SK-N-SH (cell line): ENCODE measurements around the gene FAM9C. TPM values are rescaled to one million over a fixed set of nuclear protein-coding genes. Genes with fewer than 3 reads are reported as not detected.

ENCODE experiments used
- CTCF ChIA-PET: fragments of 300-600, 350-600 bp; formaldehyde crosslinking; extraction: SDS; loops from one replicate; lab custom pipeline; 2021; lab: Yijun Ruan, JAX
- POLR2A ChIA-PET: fragments of 350-600 bp; sonication (Branson Sonifier 250); formaldehyde crosslinking; extraction: SDS; loops from one replicate; lab custom pipeline; 2020; ENCODE audit warnings: antibody characterized with exemption, inconsistent platforms; lab: Yijun Ruan, JAX
- DNase-seq: peaks from one replicate; pipeline ENCODE4 v3.0.0; 2012
- H2AFZ ChIP-seq: fragments of 200-600 bp; sonication (generic); 2 replicates; pipeline ENCODE4 v1.8.1; 2016; ENCODE audit warnings: antibody characterized with exemption, mild to moderate bottlenecking, low read depth
- H3F3A ChIP-seq: fragments of 200-600 bp; sonication (generic); replicated peaks from 2 replicates; pipeline ENCODE3; 2016; ENCODE audit warnings: antibody characterized with exemption, mild to moderate bottlenecking; ENCODE audit not compliant: insufficient read depth
- H3K27ac ChIP-seq, 2 experiments: fragments of 200-500 bp in 1 of 2; fragments of 200-600 bp in 1 of 2; sonication (Bioruptor generic) in 1 of 2; sonication (generic), shearing (Covaris generic) in 1 of 2; 2 replicates each; pipeline versions ENCODE4 v1.5.1 to v1.6.1; 2014 to 2016; ENCODE audit warnings: low read depth in 2 of 2, inconsistent platforms in 1 of 2, low read length in 1 of 2, mild to moderate bottlenecking in 1 of 2, mixed read lengths in 1 of 2
- H3K27me3 ChIP-seq: fragments of 200-600 bp; sonication (generic), shearing (Covaris generic); 2 replicates; pipeline ENCODE4 v1.6.1; 2016; ENCODE audit warnings: mixed run types; ENCODE audit not compliant: insufficient read depth
- H3K36me3 ChIP-seq, 2 experiments: fragments of 200-500 bp in 1 of 2; fragments of 200-600 bp in 1 of 2; sonication (Bioruptor generic) in 1 of 2; sonication (generic) in 1 of 2; replicated peaks in 1 of 2; 2 replicates each; pipeline versions ENCODE3 to v1.5.1; 2014 to 2016; ENCODE audit warnings: low read length in 1 of 2, mild to moderate bottlenecking in 1 of 2; ENCODE audit not compliant: insufficient read depth in 2 of 2, control insufficient read depth in 1 of 2
- H3K4me1 ChIP-seq, 2 experiments: fragments of 200-500 bp in 1 of 2; fragments of 200-600 bp in 1 of 2; sonication (Bioruptor generic) in 1 of 2; sonication (generic), shearing (Covaris generic) in 1 of 2; 2 replicates each; pipeline versions ENCODE4 v1.5.1 to v1.6.1; 2014 to 2016; ENCODE audit warnings: low read depth in 1 of 2, low read length in 1 of 2, mixed run types in 1 of 2; ENCODE audit not compliant: insufficient read depth in 2 of 2, control insufficient read depth in 1 of 2
- H3K4me2 ChIP-seq: fragments of 200-600 bp; sonication (generic), shearing (Covaris generic); 2 replicates; pipeline ENCODE4 v1.6.1; 2017; ENCODE audit warnings: mixed run types
- H3K4me3 ChIP-seq, 2 experiments: fragments of 200-500 bp in 1 of 2; fragments of 200-600 bp in 1 of 2; sonication (Bioruptor generic) in 1 of 2; sonication (generic), shearing (Covaris generic) in 1 of 2; 2 replicates each; pipeline versions ENCODE4 v1.5.1 to v1.8.1; 2014 to 2016; ENCODE audit warnings: low read depth in 2 of 2, inconsistent platforms in 1 of 2, low read length in 1 of 2, mild to moderate bottlenecking in 1 of 2, mixed read lengths in 1 of 2, moderate library complexity in 1 of 2
- H3K79me2 ChIP-seq: fragments of 200-600 bp; sonication (generic); 2 replicates; pipeline ENCODE4 v1.8.1; 2017; ENCODE audit warnings: mild to moderate bottlenecking; ENCODE audit not compliant: insufficient read depth
- H3K9ac ChIP-seq: fragments of 200-600 bp; sonication (generic); 2 replicates; pipeline ENCODE4 v1.6.1; 2017; ENCODE audit warnings: mixed run types
- H3K9me2 ChIP-seq: fragments of 200-600 bp; sonication (generic); 2 replicates; pipeline ENCODE4 v1.6.1; 2017; ENCODE audit warnings: mixed run types
- H3K9me3 ChIP-seq: fragments of 200-600 bp; sonication (generic); 2 replicates; pipeline ENCODE4 v1.6.1; 2017; ENCODE audit warnings: mixed run types, mild to moderate bottlenecking, moderate library complexity
- H4K20me1 ChIP-seq: fragments of 200-600 bp; sonication (generic); 2 replicates; pipeline ENCODE4 v1.6.1; 2017; ENCODE audit warnings: mild to moderate bottlenecking, mixed run types; ENCODE audit not compliant: insufficient read depth
- CHD2 ChIP-seq: fragments of 150-350 bp; IDR thresholded peaks from 2 replicates; pipeline ENCODE4 v1.6.1; 2018; ENCODE audit warnings: low read length; ENCODE audit not compliant: partially characterized antibody
- ELF1 ChIP-seq: IDR thresholded peaks from 2 replicates; pipeline ENCODE4 v1.4.0; 2012
- EZH2phosphoT487 ChIP-seq: fragments of 200-600 bp; sonication (generic); IDR thresholded peaks from 2 replicates; pipeline ENCODE4 v1.6.1; 2017; ENCODE audit warnings: low read depth, mixed run types, mild to moderate bottlenecking, antibody characterized with exemption, moderate library complexity, borderline replicate concordance
- FOXJ3 ChIP-seq: sonication (generic); formaldehyde crosslinking; IDR thresholded peaks from 2 replicates; pipeline ENCODE4 v1.5.1; 2020; ENCODE audit warnings: mild to moderate bottlenecking, missing genetic modification reagents
- FOXM1 ChIP-seq: IDR thresholded peaks from 2 replicates; pipeline ENCODE4 v1.4.0; 2012; ENCODE audit warnings: low read depth, mild to moderate bottlenecking
- GABPA ChIP-seq: IDR thresholded peaks from 2 replicates; pipeline ENCODE4 v1.4.0; 2012; ENCODE audit warnings: low read depth, mild to moderate bottlenecking
- GATA2 ChIP-seq: sonication (generic); formaldehyde crosslinking; IDR thresholded peaks from 2 replicates; pipeline ENCODE4 v1.5.0; 2020; ENCODE audit warnings: mild to moderate bottlenecking, missing genetic modification reagents
- JUND ChIP-seq: IDR thresholded peaks from 2 replicates; pipeline ENCODE4 v1.4.0; 2012
- MEF2A ChIP-seq: IDR thresholded peaks from 2 replicates; pipeline ENCODE4 v1.4.0; 2012; ENCODE audit warnings: low read depth, borderline replicate concordance
- MXI1 ChIP-seq: IDR thresholded peaks from 2 replicates; pipeline ENCODE4 v1.6.1; 2012; ENCODE audit warnings: mild to moderate bottlenecking, low read depth, low read length, improper control_type of control experiment
- NFIC ChIP-seq: IDR thresholded peaks from 2 replicates; pipeline ENCODE4 v1.4.0; 2012; ENCODE audit warnings: borderline replicate concordance
- NRF1 ChIP-seq: IDR thresholded peaks from 2 replicates; pipeline ENCODE4 v1.6.1; 2012; ENCODE audit warnings: low read depth, mild to moderate bottlenecking, low read length
- POLR2AphosphoS5 ChIP-seq: IDR thresholded peaks from 2 replicates; pipeline ENCODE4 v1.6.1; 2012; ENCODE audit warnings: low read depth, low read length
- RAD21 ChIP-seq: IDR thresholded peaks from 2 replicates; pipeline ENCODE4 v1.6.1; 2012; ENCODE audit warnings: mild to moderate bottlenecking, low read length
- RCOR1 ChIP-seq: fragments of 150-350 bp; IDR thresholded peaks from 2 replicates; pipeline ENCODE4 v1.6.1; 2017; ENCODE audit warnings: antibody characterized with exemption, low read length
- RFX5 ChIP-seq: IDR thresholded peaks from 2 replicates; pipeline ENCODE4 v1.6.1; 2012; ENCODE audit warnings: mild to moderate bottlenecking, improper control_type of control experiment, low read length
- RXRA ChIP-seq: IDR thresholded peaks from 2 replicates; pipeline ENCODE4 v1.4.0; 2012; ENCODE audit warnings: low read depth, mild to moderate bottlenecking, borderline replicate concordance
- SMC3 ChIP-seq: IDR thresholded peaks from 2 replicates; pipeline ENCODE4 v1.6.1; 2012; ENCODE audit warnings: low read depth, low read length, improper control_type of control experiment
- TAF1 ChIP-seq: IDR thresholded peaks from 2 replicates; pipeline ENCODE4 v1.6.1; 2012; ENCODE audit warnings: low read depth, mild to moderate bottlenecking, low read length, moderate library complexity, borderline replicate concordance
- WGBS: methylation state at CpG from one replicate; pipeline ENCODE4 v1.1.6; 2017; ENCODE audit warnings: low lambda C conversion rate; 5-methylcytosine and 5-hydroxymethylcytosine counted together
- polyA plus RNA-seq, 3 experiments: library from polyadenylated mRNA; depleted of rRNA; stranded (reverse); fragments of >200 nt; gene quantifications; 2 replicates each; pipeline ENCODE4 v1.2.3, GENCODE V29; 2012
- TF ChIP-seq, protein P1 (sequence below): IDR thresholded peaks from 2 replicates; pipeline ENCODE4 v1.4.0; 2012; ENCODE audit warnings: low read depth
- TF ChIP-seq, protein P2 (sequence below): fragments of 150-350 bp; IDR thresholded peaks from 2 replicates; pipeline ENCODE4 v1.6.1; 2016; ENCODE audit warnings: mild to moderate bottlenecking, low read depth, low read length
- TF ChIP-seq, protein P3 (sequence below): IDR thresholded peaks from 2 replicates; pipeline ENCODE4 v1.4.0; 2012; ENCODE audit warnings: low read depth, borderline replicate concordance
- TF ChIP-seq, protein P4 (sequence below): fragments of 200-600 bp; sonication (generic); IDR thresholded peaks from 2 replicates; pipeline ENCODE4 v1.6.1; 2017; ENCODE audit warnings: antibody characterized with exemption, mild to moderate bottlenecking, moderate library complexity

FAM9C gene
- polyA plus RNA-seq, 1 of the 3 experiments (the other 2 are of a cell fraction), result 2.6 TPM

DNA sequence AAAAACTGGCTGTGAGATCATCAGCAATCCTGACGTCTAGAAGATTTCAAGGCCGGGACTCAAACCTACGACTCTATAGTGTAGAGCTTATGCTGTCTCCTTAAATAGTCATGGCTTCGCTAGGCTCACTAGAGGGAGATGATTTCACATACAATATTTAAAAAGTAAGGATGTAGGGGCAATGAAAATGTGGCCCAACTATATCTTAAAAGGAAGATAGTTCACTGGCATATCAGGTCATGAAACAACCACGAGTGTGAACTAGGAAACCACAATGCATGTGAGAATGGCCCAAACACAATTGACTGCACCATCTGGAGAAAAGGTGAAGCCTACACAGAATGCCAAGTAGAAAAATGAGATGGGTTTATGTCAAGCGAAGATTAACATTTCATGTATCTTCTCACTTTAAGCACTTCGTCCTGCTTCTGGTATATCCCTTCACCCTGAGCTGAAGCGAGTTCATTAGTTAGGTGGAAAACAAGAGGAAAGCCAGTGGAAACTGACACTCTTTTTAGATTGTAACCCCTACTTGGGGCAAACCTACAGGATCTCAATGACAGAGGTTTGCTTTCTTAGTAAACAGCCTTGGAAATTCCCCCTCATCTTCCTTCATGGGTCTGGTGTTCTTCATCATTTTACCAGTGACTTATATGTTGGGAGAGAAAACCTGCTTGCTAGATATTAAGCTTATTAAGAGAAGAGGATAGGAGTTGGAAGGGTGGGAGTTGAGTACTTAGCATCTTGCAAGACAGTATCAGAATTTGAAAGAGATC lies 17.4 kb downstream of the FAM9C start:
- ChIA-PET CTCF (no interaction called here), POLR2A (no interaction called here)
- no peak overlapping the region for H2AFZ ChIP-seq
- no peaks in the 10 kb centered on the region for H3K9me2 ChIP-seq
- no peak overlapping the region for H3K9ac ChIP-seq
- no peaks in the 10 kb centered on the region for H3K27me3 ChIP-seq
- H3K4me3 ChIP-seq, result no peak overlapping the region
- no peaks in the 10 kb centered on the region for H3K9me3 ChIP-seq
- H3K4me2 ChIP-seq, result no peak overlapping the region
- no peak for DNase-seq
- H3K79me2 ChIP-seq, result no peaks in the 10 kb centered on the region
- H3K36me3 ChIP-seq, result no peaks in the 10 kb centered on the region
- H4K20me1 ChIP-seq, result no peaks in the 10 kb centered on the region
- peaks cover 3 to 39% of the 10 kb centered on the region in 2 experiments for H3K4me1 ChIP-seq
- 0 out of 4 replicates have a peak overlapping the region, but pooled peaks of 1 of the 2 experiments have one; percentile 4 for H3K27ac ChIP-seq
- 65% methylated on average over 8 of the region's 8 CpGs for WGBS
- peaks cover 26% of the 10 kb centered on the region for H3F3A ChIP-seq
- TF ChIP-seq MXI1, result no peak
- no peak for TF ChIP-seq EZH2phosphoT487
- TF ChIP-seq SMC3, result no peak
- no peak for TF ChIP-seq RFX5
- TF ChIP-seq RXRA, result no peak
- no peak for TF ChIP-seq GABPA
- no peak for TF ChIP-seq FOXJ3 (CRISPR knock-in tag)
- no peak for TF ChIP-seq NRF1
- no peak for TF ChIP-seq ELF1
- TF ChIP-seq TAF1, result no peak
- TF ChIP-seq RCOR1, result no peak
- no peak for TF ChIP-seq GATA2 (CRISPR knock-in tag)
- no peak for TF ChIP-seq JUND
- TF ChIP-seq RAD21, result no peak
- TF ChIP-seq, protein P1, sequence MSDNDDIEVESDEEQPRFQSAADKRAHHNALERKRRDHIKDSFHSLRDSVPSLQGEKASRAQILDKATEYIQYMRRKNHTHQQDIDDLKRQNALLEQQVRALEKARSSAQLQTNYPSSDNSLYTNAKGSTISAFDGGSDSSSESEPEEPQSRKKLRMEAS, result no peak
- TF ChIP-seq NFIC, result no peak
- TF ChIP-seq, protein P2, sequence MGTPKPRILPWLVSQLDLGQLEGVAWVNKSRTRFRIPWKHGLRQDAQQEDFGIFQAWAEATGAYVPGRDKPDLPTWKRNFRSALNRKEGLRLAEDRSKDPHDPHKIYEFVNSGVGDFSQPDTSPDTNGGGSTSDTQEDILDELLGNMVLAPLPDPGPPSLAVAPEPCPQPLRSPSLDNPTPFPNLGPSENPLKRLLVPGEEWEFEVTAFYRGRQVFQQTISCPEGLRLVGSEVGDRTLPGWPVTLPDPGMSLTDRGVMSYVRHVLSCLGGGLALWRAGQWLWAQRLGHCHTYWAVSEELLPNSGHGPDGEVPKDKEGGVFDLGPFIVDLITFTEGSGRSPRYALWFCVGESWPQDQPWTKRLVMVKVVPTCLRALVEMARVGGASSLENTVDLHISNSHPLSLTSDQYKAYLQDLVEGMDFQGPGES, result no peak
- no peak for TF ChIP-seq MEF2A
- TF ChIP-seq POLR2AphosphoS5, result no peak
- no peak for TF ChIP-seq FOXM1

DNA sequence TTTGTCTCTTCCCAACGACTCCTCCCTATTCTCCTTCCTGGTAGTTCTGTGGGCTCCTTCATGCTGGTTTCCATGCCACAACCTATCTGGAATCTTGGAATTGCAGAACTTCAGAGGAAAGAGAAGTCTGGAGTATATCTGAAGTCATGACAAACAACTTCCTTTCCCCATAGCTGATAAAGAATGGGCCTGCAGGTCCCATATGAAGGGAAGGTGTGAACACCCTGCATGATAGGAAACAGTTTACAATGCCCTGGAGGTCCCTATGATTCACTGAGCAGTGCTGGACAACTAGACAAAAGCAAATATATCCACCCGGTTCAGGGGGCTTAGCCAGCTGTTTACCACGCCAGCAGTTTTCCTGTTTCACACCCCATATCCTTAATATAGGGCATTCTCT lies 19.4 kb downstream of the FAM9C start:
- Histone ChIP-seq H3K27me3 (no peaks in the 10 kb centered on the region), H3K9me3 (no peaks in the 10 kb centered on the region), H4K20me1 (no peaks in the 10 kb centered on the region), H3K9ac (no peak overlapping the region), H3K9me2 (no peaks in the 10 kb centered on the region), H3K79me2 (no peaks in the 10 kb centered on the region), H3K4me2 (no peak overlapping the region), H3K4me1 (peaks cover 3 to 35% of the 10 kb centered on the region in 2 experiments), H2AFZ (no peak overlapping the region), H3K36me3 (no peaks in the 10 kb centered on the region), H3F3A (peaks cover 29% of the 10 kb centered on the region), H3K27ac (no peak overlapping the region), H3K4me3 (no peak overlapping the region)
- 53% methylated on average over 3 of the region's 3 CpGs for WGBS
- POLR2A ChIA-PET, result no interaction called here
- CTCF ChIA-PET, result no interaction called here
- no peak for DNase-seq
- TF ChIP-seq NFIC, result no peak
- no peak for TF ChIP-seq RXRA
- no peak for TF ChIP-seq MEF2A
- no peak for TF ChIP-seq TAF1
- no peak for TF ChIP-seq GATA2 (CRISPR knock-in tag)
- TF ChIP-seq, protein P1, result no peak
- no peak for TF ChIP-seq FOXM1
- no peak for TF ChIP-seq RAD21
- TF ChIP-seq, protein P3, sequence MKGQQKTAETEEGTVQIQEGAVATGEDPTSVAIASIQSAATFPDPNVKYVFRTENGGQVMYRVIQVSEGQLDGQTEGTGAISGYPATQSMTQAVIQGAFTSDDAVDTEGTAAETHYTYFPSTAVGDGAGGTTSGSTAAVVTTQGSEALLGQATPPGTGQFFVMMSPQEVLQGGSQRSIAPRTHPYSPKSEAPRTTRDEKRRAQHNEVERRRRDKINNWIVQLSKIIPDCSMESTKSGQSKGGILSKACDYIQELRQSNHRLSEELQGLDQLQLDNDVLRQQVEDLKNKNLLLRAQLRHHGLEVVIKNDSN, result no peak
- no peak for TF ChIP-seq CHD2
- no peak for TF ChIP-seq NRF1
- no peak for TF ChIP-seq POLR2AphosphoS5
- TF ChIP-seq, protein P4, sequence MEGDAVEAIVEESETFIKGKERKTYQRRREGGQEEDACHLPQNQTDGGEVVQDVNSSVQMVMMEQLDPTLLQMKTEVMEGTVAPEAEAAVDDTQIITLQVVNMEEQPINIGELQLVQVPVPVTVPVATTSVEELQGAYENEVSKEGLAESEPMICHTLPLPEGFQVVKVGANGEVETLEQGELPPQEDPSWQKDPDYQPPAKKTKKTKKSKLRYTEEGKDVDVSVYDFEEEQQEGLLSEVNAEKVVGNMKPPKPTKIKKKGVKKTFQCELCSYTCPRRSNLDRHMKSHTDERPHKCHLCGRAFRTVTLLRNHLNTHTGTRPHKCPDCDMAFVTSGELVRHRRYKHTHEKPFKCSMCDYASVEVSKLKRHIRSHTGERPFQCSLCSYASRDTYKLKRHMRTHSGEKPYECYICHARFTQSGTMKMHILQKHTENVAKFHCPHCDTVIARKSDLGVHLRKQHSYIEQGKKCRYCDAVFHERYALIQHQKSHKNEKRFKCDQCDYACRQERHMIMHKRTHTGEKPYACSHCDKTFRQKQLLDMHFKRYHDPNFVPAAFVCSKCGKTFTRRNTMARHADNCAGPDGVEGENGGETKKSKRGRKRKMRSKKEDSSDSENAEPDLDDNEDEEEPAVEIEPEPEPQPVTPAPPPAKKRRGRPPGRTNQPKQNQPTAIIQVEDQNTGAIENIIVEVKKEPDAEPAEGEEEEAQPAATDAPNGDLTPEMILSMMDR, result no peak
